Keratinocyte (primary cell): Measurements from ENCODE around the gene NLGN1.

Experiments used
- CTCF ChIP-seq, 3 experiments: IDR thresholded peaks in 1 of 3; conservative IDR thresholded peaks in 1 of 3; optimal IDR thresholded peaks in 1 of 3; 2 replicates in 2 of 3; 3 replicates in 1 of 3; pipeline versions ENCODE3 to v1.5.1; 2011; ENCODE audit warnings: low read length in 3 of 3, mild to moderate bottlenecking in 3 of 3, moderate library complexity in 2 of 3, control low read depth in 1 of 3, inconsistent platforms in 1 of 3; ENCODE audit not compliant: insufficient read depth in 2 of 3; ENCODE audit errors: extremely low read depth in 1 of 3
- EZH2 ChIP-seq: IDR thresholded peaks from one replicate; pipeline ENCODE4 v1.6.1; 2012; ENCODE audit warnings: inconsistent platforms, mild to moderate bottlenecking, low read length, moderate library complexity

- TF ChIP-seq CTCF (optimal IDR thresholded peaks at IDR 0.05 in 1 of 3, IDR thresholded peaks at IDR 0.05 in 1 of 3, conservative IDR thresholded peaks at IDR 0.05 in 1 of 3; ENCODE audit: extremely low read depth in 1 of 3, insufficient read depth in 2 of 3, low read length in 3 of 3) = no peak
- TF ChIP-seq EZH2 = no peak
Measured at GRCh38 chr3:174089592-174089991, 692.0 kb downstream of the NLGN1 start.
